Measurements from ENCODE around the gene SNRNP200.

Gene SNRNP200

DNA sequence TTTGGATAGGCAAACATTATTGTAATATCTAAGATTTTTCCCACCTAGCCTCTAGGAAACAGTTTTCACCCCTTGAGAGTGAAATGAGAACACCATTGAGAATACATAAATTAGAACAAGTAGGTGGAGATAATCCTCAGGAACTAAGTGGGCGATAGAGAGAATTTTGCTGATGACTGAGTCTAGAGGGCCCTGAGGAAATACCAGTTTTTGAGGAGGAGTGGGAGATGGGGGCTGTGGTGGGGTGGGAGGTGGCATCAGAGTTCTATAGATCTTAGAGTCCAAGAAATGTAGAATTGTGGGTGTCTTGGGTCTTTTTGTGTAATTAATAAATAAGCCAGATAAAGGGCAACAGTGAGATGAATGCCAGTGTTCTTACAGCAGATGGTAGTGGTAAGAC is 42.0 kb upstream of the SNRNP200 start:
- Histone ChIP-seq H3K9me3 (ENCODE audit: control insufficient read depth, low read length) (no peaks in the 10 kb centered on the region), H3K4me3 (ENCODE audit: low read depth, low read length) (no peak overlapping the region), H3K4me1 (peaks cover 6% of the 10 kb centered on the region), H2AFZ (no peak overlapping the region), H3K4me2 (ENCODE audit: low read length) (no peak overlapping the region), H3K27me3 (ENCODE audit: control insufficient read depth, insufficient read depth, low read length) (no peaks in the 10 kb centered on the region), H3K9ac (no peak overlapping the region), H3K36me3 (ENCODE audit: control insufficient read depth, insufficient read depth, low read length) (no peaks in the 10 kb centered on the region), H3K27ac (no peak overlapping the region), H3K79me2 (no peaks in the 10 kb centered on the region)
- TF ChIP-seq, protein P1, sequence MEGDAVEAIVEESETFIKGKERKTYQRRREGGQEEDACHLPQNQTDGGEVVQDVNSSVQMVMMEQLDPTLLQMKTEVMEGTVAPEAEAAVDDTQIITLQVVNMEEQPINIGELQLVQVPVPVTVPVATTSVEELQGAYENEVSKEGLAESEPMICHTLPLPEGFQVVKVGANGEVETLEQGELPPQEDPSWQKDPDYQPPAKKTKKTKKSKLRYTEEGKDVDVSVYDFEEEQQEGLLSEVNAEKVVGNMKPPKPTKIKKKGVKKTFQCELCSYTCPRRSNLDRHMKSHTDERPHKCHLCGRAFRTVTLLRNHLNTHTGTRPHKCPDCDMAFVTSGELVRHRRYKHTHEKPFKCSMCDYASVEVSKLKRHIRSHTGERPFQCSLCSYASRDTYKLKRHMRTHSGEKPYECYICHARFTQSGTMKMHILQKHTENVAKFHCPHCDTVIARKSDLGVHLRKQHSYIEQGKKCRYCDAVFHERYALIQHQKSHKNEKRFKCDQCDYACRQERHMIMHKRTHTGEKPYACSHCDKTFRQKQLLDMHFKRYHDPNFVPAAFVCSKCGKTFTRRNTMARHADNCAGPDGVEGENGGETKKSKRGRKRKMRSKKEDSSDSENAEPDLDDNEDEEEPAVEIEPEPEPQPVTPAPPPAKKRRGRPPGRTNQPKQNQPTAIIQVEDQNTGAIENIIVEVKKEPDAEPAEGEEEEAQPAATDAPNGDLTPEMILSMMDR (IDR thresholded peaks at IDR 0.05) = no peak

DNA sequence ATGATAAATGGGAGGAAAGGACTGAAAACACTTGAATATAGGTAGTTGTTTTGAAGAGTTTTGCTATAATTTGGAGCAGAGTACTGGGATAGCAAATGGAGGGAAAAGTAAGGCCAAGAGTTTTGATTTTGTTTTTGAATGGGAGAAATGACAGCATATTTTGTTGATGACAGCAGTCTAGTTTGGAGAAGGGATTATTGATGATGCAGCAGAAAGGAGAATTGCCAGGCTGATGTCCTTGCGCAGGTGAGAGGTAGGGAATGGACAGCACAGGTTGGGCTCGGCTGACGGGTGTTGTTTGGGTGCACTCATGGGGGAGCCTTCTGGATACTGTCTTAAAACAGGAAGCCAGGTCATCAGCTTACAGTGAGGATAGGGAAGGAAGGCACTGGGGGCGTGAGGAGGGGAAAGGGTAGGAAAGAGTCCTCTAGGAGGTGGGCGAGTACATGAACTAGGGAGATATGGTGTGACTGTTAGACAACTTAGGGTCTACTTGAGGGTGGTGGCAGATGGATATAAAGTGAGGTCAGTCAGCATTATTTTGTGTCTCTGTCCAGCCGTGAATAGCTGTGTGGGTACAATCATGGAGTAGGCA is 40.6 kb upstream of the SNRNP200 start:
- Histone ChIP-seq H3K27me3 (ENCODE audit: control insufficient read depth, insufficient read depth, low read length) (no peaks in the 10 kb centered on the region), H3K4me2 (ENCODE audit: low read length) (no peak overlapping the region), H3K4me3 (ENCODE audit: low read depth, low read length) (no peak overlapping the region), H3K36me3 (ENCODE audit: control insufficient read depth, insufficient read depth, low read length) (no peaks in the 10 kb centered on the region), H3K9ac (no peak overlapping the region), H3K9me3 (ENCODE audit: control insufficient read depth, low read length) (no peaks in the 10 kb centered on the region), H3K79me2 (no peaks in the 10 kb centered on the region), H3K4me1 (peaks cover 6% of the 10 kb centered on the region), H3K27ac (no peak overlapping the region), H2AFZ (peak overlapping the region; percentile 34)
- TF ChIP-seq, protein P1 (IDR thresholded peaks at IDR 0.05) = no peak

DNA sequence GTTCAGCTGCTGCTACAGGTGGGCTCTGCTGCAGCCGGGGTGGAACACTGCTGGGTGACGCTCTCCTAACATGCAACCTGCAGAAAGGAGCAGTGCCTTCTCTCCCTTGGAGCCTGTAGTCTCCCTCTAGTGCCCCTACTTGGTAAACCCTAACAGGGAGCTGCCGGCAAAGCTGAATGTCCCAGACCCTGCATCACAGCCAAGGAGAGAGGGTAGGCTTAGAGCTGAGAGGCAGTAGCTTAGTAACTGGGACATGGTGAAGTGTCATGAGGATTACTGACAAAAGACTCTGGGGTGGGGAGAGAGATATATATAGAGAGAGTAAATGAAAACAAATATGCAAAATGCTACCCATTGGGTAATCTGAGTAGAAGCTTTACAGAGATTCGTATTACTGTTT is 40.1 kb upstream of the SNRNP200 start:
- no peaks in the 10 kb centered on the region for H3K36me3 ChIP-seq (ENCODE audit: control insufficient read depth, insufficient read depth, low read length)
- H3K79me2 ChIP-seq = no peaks in the 10 kb centered on the region
- H3K27ac ChIP-seq = no peak overlapping the region
- H2AFZ ChIP-seq = peak overlapping the region; percentile 34
- TF ChIP-seq, protein P1 (IDR thresholded peaks at IDR 0.05) = no peak
- H3K4me2 ChIP-seq (ENCODE audit: low read length) = no peak overlapping the region
- no peak overlapping the region for H3K4me3 ChIP-seq (ENCODE audit: low read depth, low read length)
- H3K4me1 ChIP-seq = peaks cover 6% of the 10 kb centered on the region
- no peaks in the 10 kb centered on the region for H3K27me3 ChIP-seq (ENCODE audit: control insufficient read depth, insufficient read depth, low read length)
- H3K9me3 ChIP-seq (ENCODE audit: control insufficient read depth, low read length) = no peaks in the 10 kb centered on the region
- no peak overlapping the region for H3K9ac ChIP-seq

DNA sequence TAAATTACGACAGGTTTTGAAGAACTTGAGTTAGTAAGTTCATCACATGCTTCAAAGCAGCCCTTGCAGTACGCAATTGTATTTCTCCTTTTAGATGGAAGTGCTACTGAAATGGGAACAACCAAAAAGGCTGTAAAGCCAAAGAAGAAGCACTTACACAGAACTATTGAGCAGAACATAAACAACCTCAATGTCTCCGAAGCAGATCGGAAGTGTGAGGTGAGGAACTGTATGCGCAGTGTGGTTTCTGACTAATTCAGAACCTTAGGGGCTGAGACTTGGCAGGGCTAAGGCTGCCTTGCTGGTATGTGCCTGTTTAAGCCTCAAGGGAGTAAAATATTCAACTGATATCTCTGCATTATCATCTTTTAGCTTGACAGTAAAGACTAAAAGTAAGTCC is 38.7 kb upstream of the SNRNP200 start:
- Histone ChIP-seq H3K27me3 (ENCODE audit: control insufficient read depth, insufficient read depth, low read length) (no peaks in the 10 kb centered on the region), H2AFZ (no peak overlapping the region), H3K36me3 (ENCODE audit: control insufficient read depth, insufficient read depth, low read length) (no peaks in the 10 kb centered on the region), H3K9me3 (ENCODE audit: control insufficient read depth, low read length) (no peaks in the 10 kb centered on the region), H3K9ac (no peak overlapping the region), H3K27ac (no peak overlapping the region), H3K79me2 (no peaks in the 10 kb centered on the region), H3K4me1 (peaks cover 6% of the 10 kb centered on the region), H3K4me3 (ENCODE audit: low read depth, low read length) (no peak overlapping the region), H3K4me2 (ENCODE audit: low read length) (no peak overlapping the region)
- TF ChIP-seq, protein P1 (IDR thresholded peaks at IDR 0.05) = no peak

DNA sequence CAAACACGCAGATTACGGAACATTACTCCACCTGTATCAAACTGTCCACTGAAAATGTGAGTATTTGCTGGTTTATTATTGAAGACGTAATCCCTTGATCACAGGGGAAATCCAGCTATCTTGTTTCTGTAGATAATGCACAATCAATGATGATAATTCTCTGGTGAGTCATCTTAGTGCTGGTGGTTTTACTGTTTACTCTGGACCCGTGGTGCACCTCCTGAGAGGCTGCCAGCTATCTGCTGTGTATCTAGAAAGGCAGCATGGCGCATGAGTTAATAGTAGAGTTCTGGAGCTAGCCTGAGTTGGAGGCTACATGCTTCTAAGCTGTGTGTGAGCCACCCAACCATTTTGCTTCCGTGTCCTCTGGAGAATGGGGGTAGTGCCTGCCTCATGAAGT is 36.7 kb upstream of the SNRNP200 start:
- no peak overlapping the region for H2AFZ ChIP-seq
- TF ChIP-seq, protein P1 (IDR thresholded peaks at IDR 0.05) = no peak
- no peaks in the 10 kb centered on the region for H3K79me2 ChIP-seq
- no peaks in the 10 kb centered on the region for H3K36me3 ChIP-seq (ENCODE audit: control insufficient read depth, insufficient read depth, low read length)
- no peak overlapping the region for H3K9ac ChIP-seq
- no peak overlapping the region for H3K27ac ChIP-seq
- no peaks in the 10 kb centered on the region for H3K27me3 ChIP-seq (ENCODE audit: control insufficient read depth, insufficient read depth, low read length)
- no peak overlapping the region for H3K4me3 ChIP-seq (ENCODE audit: low read depth, low read length)
- H3K4me1 ChIP-seq = peaks cover 6% of the 10 kb centered on the region
- H3K4me2 ChIP-seq (ENCODE audit: low read length) = no peak overlapping the region
- no peaks in the 10 kb centered on the region for H3K9me3 ChIP-seq (ENCODE audit: control insufficient read depth, low read length)
